ENCODE data around the gene ASB6.

Gene ASB6

DNA sequence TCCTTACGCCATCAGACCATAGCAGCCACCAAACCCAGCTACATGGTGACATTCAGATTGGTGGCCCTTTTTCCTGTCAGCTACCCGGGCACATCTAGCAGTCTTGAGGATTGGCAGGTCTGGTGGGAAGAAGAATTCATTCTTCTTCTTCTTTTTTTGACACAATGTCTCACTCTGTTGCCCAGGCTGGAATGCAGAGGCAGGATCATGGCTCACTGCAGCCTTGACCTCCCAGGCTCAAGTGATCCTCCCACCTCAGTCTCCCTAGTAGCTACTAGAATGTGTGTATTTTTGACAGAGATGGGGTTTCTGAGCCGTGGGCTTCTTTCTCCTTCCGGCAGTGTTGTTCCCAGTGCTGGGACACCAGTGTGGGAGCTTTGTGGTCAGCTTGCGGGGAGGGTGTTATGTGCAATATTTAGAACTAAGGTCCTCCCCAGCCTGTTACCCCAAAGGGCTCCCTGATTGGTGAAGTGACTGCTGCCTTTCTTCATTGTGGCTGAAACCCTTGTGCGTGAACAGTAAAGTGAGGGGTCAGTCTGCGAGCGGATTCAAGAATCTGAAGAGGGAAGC, 12.6 kb downstream of the ASB6 start:
- no peaks in the 10 kb centered on the region for H3K27me3 ChIP-seq (ENCODE audit: low read length)
- no peak overlapping the region for H2AFZ ChIP-seq (ENCODE audit: low read depth, low read length, severe bottlenecking)
- H3K4me2 ChIP-seq (ENCODE audit: low read depth, low read length, poor library complexity, severe bottlenecking): no peak overlapping the region
- H3K27ac ChIP-seq (ENCODE audit: low read depth, low read length): no peak overlapping the region
- peaks cover 14% of the 10 kb centered on the region; the same call in 1 of the 2 replicates for H4K20me1 ChIP-seq (ENCODE audit: low read depth, low read length)
- H3K36me3 ChIP-seq (ENCODE audit: low read length): no peaks in the 10 kb centered on the region
- no peaks in the 10 kb centered on the region for H3K9me2 ChIP-seq (replicated peaks; ENCODE audit: insufficient read depth, low read length)
- H3K4me3 ChIP-seq (ENCODE audit: insufficient read depth, low read length, poor library complexity, severe bottlenecking): no peak overlapping the region
- H3K79me2 ChIP-seq (ENCODE audit: insufficient read depth, low read length): peaks cover 80% of the 10 kb centered on the region
- no peak overlapping the region for H3K9ac ChIP-seq (ENCODE audit: low read length)
- TF ChIP-seq CTCF (IDR thresholded peaks at IDR 0.05; ENCODE audit: insufficient read depth, low read length, poor library complexity, severe bottlenecking): no peak
- TF ChIP-seq EZH2phosphoT487 (conservative IDR thresholded peaks at IDR 0.05; ENCODE audit: low read length): no peak
- H3F3A ChIP-seq (ENCODE audit: insufficient read depth): peaks cover 5% of the 10 kb centered on the region; the same call in 1 of the 2 replicates
- H3K9me3 ChIP-seq (ENCODE audit: insufficient read depth, low read length): no peaks in the 10 kb centered on the region

- H4K20me1 ChIP-seq (ENCODE audit: low read depth, low read length): peaks cover 14% of the 10 kb centered on the region; the same call in 1 of the 2 replicates
- TF ChIP-seq CTCF (IDR thresholded peaks at IDR 0.05; ENCODE audit: insufficient read depth, low read length, poor library complexity, severe bottlenecking): no peak
- no peak for TF ChIP-seq EZH2phosphoT487 (conservative IDR thresholded peaks at IDR 0.05; ENCODE audit: low read length)
- no peak overlapping the region for H2AFZ ChIP-seq (ENCODE audit: low read depth, low read length, severe bottlenecking)
- no peaks in the 10 kb centered on the region for H3K9me3 ChIP-seq (ENCODE audit: insufficient read depth, low read length)
- no peak overlapping the region for H3K4me2 ChIP-seq (ENCODE audit: low read depth, low read length, poor library complexity, severe bottlenecking)
- no peaks in the 10 kb centered on the region for H3K9me2 ChIP-seq (replicated peaks; ENCODE audit: insufficient read depth, low read length)
- no peaks in the 10 kb centered on the region for H3K36me3 ChIP-seq (ENCODE audit: low read length)
- peaks cover 76% of the 10 kb centered on the region for H3K79me2 ChIP-seq (ENCODE audit: insufficient read depth, low read length)
- H3K9ac ChIP-seq (ENCODE audit: low read length): no peak overlapping the region
- H3F3A ChIP-seq (ENCODE audit: insufficient read depth): peaks cover 5% of the 10 kb centered on the region; the same call in 1 of the 2 replicates
- H3K4me3 ChIP-seq (ENCODE audit: insufficient read depth, low read length, poor library complexity, severe bottlenecking): no peak overlapping the region
- no peaks in the 10 kb centered on the region for H3K27me3 ChIP-seq (ENCODE audit: low read length)
- H3K27ac ChIP-seq (ENCODE audit: low read depth, low read length): no peak overlapping the region
These were observed 13.2 kb downstream of the ASB6 start for GRCh38 chr9:129628709-129629108.

- Histone ChIP-seq H3F3A (ENCODE audit: insufficient read depth) (peaks cover 5% of the 10 kb centered on the region; the same call in 1 of the 2 replicates), H3K27ac (ENCODE audit: low read depth, low read length) (no peak overlapping the region), H3K4me2 (ENCODE audit: low read depth, low read length, poor library complexity, severe bottlenecking) (peak overlapping the region; percentile 88), H3K4me3 (ENCODE audit: insufficient read depth, low read length, poor library complexity, severe bottlenecking) (peak overlapping the region; percentile 91), H3K79me2 (ENCODE audit: insufficient read depth, low read length) (peaks cover 67% of the 10 kb centered on the region), H3K36me3 (ENCODE audit: low read length) (no peaks in the 10 kb centered on the region), H2AFZ (ENCODE audit: low read depth, low read length, severe bottlenecking) (no peak overlapping the region), H3K9ac (ENCODE audit: low read length) (peak overlapping the region; percentile 87), H3K9me2 (replicated peaks; ENCODE audit: insufficient read depth, low read length) (no peaks in the 10 kb centered on the region), H4K20me1 (ENCODE audit: low read depth, low read length) (peaks cover 11% of the 10 kb centered on the region; the same call in 1 of the 2 replicates), H3K27me3 (ENCODE audit: low read length) (no peaks in the 10 kb centered on the region), H3K9me3 (ENCODE audit: insufficient read depth, low read length) (no peaks in the 10 kb centered on the region)
- no peak for TF ChIP-seq CTCF (IDR thresholded peaks at IDR 0.05; ENCODE audit: insufficient read depth, low read length, poor library complexity, severe bottlenecking)
- no peak for TF ChIP-seq EZH2phosphoT487 (conservative IDR thresholded peaks at IDR 0.05; ENCODE audit: low read length)
These were observed 14.2 kb downstream of the ASB6 start for GRCh38 chr9:129627556-129628440.

Measured in SU-DHL-6 (cell line).